Left ventricle myocardium inferior (tissue), 1 donor: ENCODE measurements around the gene NDUFA8. TPM values are rescaled to one million over a fixed set of nuclear protein-coding genes. Genes with fewer than 3 reads are reported as not detected.

Source experiments
- DNase-seq: peaks from one replicate; pipeline ENCODE4 v3.0.0-alpha.2; 2020
- H3K27ac ChIP-seq: fragments of 200-600 bp; replicated peaks from 2 replicates; pipeline ENCODE4 v1.8.0; 2021
- H3K27me3 ChIP-seq: fragments of 200-600 bp; 2 replicates; pipeline ENCODE4 v1.8.0; 2021; ENCODE audit warnings: low read depth
- H3K36me3 ChIP-seq: fragments of 200-600 bp; 2 replicates; pipeline ENCODE4 v1.8.0; 2021
- H3K4me1 ChIP-seq: fragments of 200-600 bp; 2 replicates; pipeline ENCODE4 v1.8.0; 2021
- H3K4me3 ChIP-seq: fragments of 200-600 bp; 2 replicates; pipeline ENCODE4 v1.8.0; 2021; ENCODE audit warnings: mild to moderate bottlenecking, moderate library complexity
- H3K9me3 ChIP-seq: fragments of 200-600 bp; replicated peaks from 2 replicates; pipeline ENCODE4 v1.8.0; 2021
- CTCF ChIP-seq: fragments of 200-600 bp; IDR thresholded peaks from 2 replicates; pipeline ENCODE4 v1.8.0; 2021; ENCODE audit warnings: antibody characterized with exemption, mild to moderate bottlenecking, borderline replicate concordance
- intact Hi-C: fragments of 100-400 bp; cut with micrococcal nuclease; formaldehyde crosslinking; loops from one replicate; pipeline ENCODE4 v1.11.0; 2022
- total RNA-seq: library from RNA; stranded (reverse); fragmentation: NEBNext Ultra II Directional; extraction: Animal tissue kit (Norgen Biotek cat#: 25700); gene quantifications from one replicate; pipeline ENCODE4 v1.2.1, GENCODE V29; 2021
- donor health status: DM: no; HTN: yes; CAD: no; lungs with severe emphysema.

NDUFA8 gene
- total RNA-seq, 1 donor from 2014 or later = 311 TPM

GRCh38 chr9:122204055-122204454, 44.5 kb upstream of the NDUFA8 start:
- Histone ChIP-seq H3K27ac (no peak overlapping the region), H3K36me3 (no peaks in the 10 kb centered on the region), H3K4me3 (no peak overlapping the region), H3K4me1 (peaks cover 12% of the 10 kb centered on the region), H3K27me3 (peaks cover 2% of the 10 kb centered on the region), H3K9me3 (no peaks in the 10 kb centered on the region)
- TF ChIP-seq CTCF = no peak
- DNase-seq = no peak
- intact Hi-C loops = no loop called here

GRCh38 chr9:122202111-122202510, 42.5 kb upstream of the NDUFA8 start:
- no peak for DNase-seq
- Histone ChIP-seq H3K4me3 (no peak overlapping the region), H3K36me3 (no peaks in the 10 kb centered on the region), H3K4me1 (peaks cover 12% of the 10 kb centered on the region), H3K27me3 (peaks cover 9% of the 10 kb centered on the region), H3K9me3 (no peaks in the 10 kb centered on the region), H3K27ac (no peak overlapping the region)
- no peak for TF ChIP-seq CTCF
- intact Hi-C loops = no loop called here

GRCh38 chr9:122201641-122202040, 42.1 kb upstream of the NDUFA8 start:
- Histone ChIP-seq H3K4me1 (peaks cover 12% of the 10 kb centered on the region), H3K9me3 (no peaks in the 10 kb centered on the region), H3K27me3 (peaks cover 11% of the 10 kb centered on the region), H3K36me3 (no peaks in the 10 kb centered on the region), H3K27ac (no peak overlapping the region), H3K4me3 (no peak overlapping the region)
- intact Hi-C loops = no loop called here
- DNase-seq = no peak
- TF ChIP-seq CTCF = no peak

GRCh38 chr9:122200960-122201595, 41.5 kb upstream of the NDUFA8 start:
- intact Hi-C loops = no loop called here
- Histone ChIP-seq H3K9me3 (no peaks in the 10 kb centered on the region), H3K27ac (no peak overlapping the region), H3K4me3 (no peak overlapping the region), H3K27me3 (peaks cover 11% of the 10 kb centered on the region), H3K4me1 (peaks cover 12% of the 10 kb centered on the region), H3K36me3 (no peaks in the 10 kb centered on the region)
- no peak for TF ChIP-seq CTCF
- DNase-seq = no peak

- no peak for DNase-seq
- peaks cover 12% of the 10 kb centered on the region for H3K4me1 ChIP-seq
- intact Hi-C loops = no loop called here
Measured at GRCh38 chr9:122197882-122198281, 38.3 kb upstream of the NDUFA8 start.

More at GRCh38 chr9:122197882-122198281, 38.3 kb upstream of the NDUFA8 start:
- Histone ChIP-seq H3K4me3 (no peak overlapping the region), H3K27me3 (peaks cover 25% of the 10 kb centered on the region), H3K36me3 (no peaks in the 10 kb centered on the region), H3K27ac (no peak overlapping the region), H3K9me3 (no peaks in the 10 kb centered on the region)
- TF ChIP-seq CTCF = no peak
